GM18507 (cell line): Measurements from ENCODE around the gene WFDC8.

Experiments used
- DNase-seq: peaks from one replicate; pipeline ENCODE4 v3.0.0; 2011; ENCODE audit warnings: low read depth; ENCODE audit not compliant: insufficient read length; ENCODE audit errors: extremely low spot score
- FAIRE-seq: peaks from 2 replicates; lab custom pipeline; 2011; peaks lifted over from hg19 to GRCh38; lab: Jason Lieb, UNC

The WFDC8 gene

GRCh38 chr20:45555198-45555597 is 23.9 kb downstream of the WFDC8 start:
- FAIRE-seq = no peak
- no peak for DNase-seq

- FAIRE-seq (no peak), DNase-seq (no peak)
Measured at GRCh38 chr20:45552456-45552855, 26.6 kb downstream of the WFDC8 start.

GRCh38 chr20:45550765-45551164 is 28.3 kb downstream of the WFDC8 start:
- FAIRE-seq (no peak), DNase-seq (no peak)

- no peak for FAIRE-seq
- no peak for DNase-seq
Measured at GRCh38 chr20:45548410-45548809, 30.7 kb downstream of the WFDC8 start.

DNA sequence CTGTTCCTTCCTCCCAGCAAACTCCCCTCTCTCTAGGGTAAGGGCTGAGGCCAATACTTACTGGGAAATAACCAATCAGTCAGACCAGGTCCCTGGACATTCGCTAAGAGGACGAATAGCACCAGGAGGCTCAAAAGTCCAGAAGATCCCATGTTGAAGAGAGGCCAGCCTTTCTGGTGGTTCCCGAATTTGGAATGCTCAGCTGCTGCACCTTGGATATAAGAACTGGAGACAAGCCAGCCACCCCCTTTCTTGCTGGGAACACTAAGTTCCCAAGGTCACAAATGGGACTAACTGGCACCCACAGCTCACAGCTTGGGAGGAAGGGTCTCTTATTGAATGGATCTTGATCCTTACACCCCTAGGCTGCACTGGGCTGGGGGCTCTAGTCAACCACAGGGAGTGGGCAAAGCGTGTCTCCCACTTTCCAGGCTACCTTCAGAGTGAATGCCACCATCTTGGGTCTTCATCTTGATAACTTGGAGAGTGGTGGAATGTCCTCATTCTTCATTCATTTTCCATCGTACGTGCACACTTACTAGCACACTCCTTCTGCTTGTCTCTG is 31.8 kb downstream of the WFDC8 start, which contains the start of gene EPPIN:
EPPIN (minus strand) TSS at position 196 of the 565 bp plus-strand sequence; CDS start at position 152, 44 bp downstream.
- DNase-seq = no peak
- no peak for FAIRE-seq

DNA sequence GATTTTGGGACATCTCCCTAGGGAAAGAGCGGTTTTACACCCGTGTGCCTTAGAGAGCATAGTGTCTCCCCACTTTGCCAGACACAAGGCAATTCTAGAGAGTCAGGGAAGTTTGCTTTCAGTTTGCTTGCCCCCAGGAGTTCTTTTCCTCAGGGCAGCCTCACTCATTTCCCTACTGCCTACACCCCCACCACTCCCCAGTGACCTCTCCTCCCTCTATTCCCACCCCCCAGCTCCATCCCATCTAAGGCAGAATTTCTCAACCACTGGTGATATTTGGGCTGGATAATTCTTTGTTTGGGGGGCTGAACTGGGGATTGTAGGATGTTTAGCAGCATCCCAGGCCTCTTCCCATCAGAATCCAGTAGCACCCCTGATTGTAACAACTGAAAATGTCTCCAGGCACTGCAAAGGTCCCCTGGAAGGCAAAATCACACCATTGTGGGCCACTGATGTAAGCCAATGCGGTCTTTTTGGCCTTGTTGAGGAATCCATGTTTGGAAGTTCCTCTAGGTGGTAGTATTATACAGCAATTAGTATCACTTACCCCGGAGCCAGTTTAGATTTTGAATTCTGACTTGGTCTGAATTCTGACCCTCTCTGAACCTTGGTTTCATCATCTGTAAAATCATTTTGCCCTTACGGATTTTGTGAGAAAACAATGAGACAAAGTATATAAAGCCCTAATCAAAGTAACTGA is 33.2 kb downstream of the WFDC8 start:
- DNase-seq (no peak), FAIRE-seq (no peak)

DNA sequence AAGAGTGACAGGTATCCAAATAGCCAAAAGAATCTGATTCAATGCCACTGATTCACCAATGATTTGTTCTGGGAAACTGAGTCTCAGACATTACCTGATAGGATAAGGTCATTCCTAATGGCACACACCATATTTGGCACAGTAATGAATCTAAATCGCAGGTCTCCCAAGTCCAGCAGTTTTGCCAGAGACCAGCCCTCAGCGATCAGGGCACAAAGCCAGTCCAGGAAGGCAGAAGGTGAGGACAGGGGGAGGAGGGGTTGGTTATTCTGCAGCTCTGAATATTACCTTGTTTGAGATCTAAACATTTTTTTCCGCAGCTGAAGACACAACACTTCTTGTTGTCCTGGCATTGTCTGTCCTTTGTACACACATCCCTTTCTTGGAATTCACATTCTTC is 33.7 kb downstream of the WFDC8 start:
- DNase-seq (no peak), FAIRE-seq (no peak)

- DNase-seq = no peak
- no peak for FAIRE-seq
Measured at GRCh38 chr20:45539382-45539781, 39.7 kb downstream of the WFDC8 start, which contains the start of gene WFDC6. Gene WFDC6, minus strand, starts transcription at chr20:45539482. Its CDS starts 75 bp downstream, at chr20:45539407.

- FAIRE-seq = no peak
- DNase-seq = no peak
Measured at GRCh38 chr20:45538209-45538799, 40.8 kb downstream of the WFDC8 start.

GRCh38 chr20:45527294-45527693 is 51.8 kb downstream of the WFDC8 start:
- FAIRE-seq = no peak
- no peak for DNase-seq

DNA sequence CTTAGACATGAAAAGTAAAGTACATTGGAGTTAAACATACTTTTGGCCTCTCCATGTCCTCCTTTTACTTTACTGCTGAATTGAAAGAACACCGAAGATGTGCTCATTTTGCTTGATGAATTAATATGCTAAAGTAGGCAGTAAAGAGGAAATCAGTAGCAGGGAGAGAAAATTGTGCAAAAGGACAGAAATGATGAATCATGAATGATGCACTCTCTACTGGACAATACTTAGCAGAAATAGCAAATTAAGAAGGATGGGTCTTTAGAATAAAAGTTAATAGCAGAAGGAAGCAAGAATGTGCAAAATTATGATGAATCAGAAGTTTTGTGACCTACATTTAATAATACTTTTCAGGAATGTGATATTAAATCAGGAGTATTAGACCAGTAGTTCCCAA is 55.3 kb downstream of the WFDC8 start:
- no peak for DNase-seq
- FAIRE-seq = no peak

- FAIRE-seq = no peak
- no peak for DNase-seq
Measured at GRCh38 chr20:45518282-45518681, 60.8 kb downstream of the WFDC8 start.

GRCh38 chr20:45515147-45515913 is 63.8 kb downstream of the WFDC8 start, which contains the start of gene SPINT3:
Gene SPINT3, minus strand, starts transcription at chr20:45515622. Its CDS starts 14 bp downstream, at chr20:45515608.
- FAIRE-seq (no peak), DNase-seq (no peak)

- FAIRE-seq = no peak
Measured at GRCh38 chr20:45510242-45510862, 68.7 kb downstream of the WFDC8 start.

DNA sequence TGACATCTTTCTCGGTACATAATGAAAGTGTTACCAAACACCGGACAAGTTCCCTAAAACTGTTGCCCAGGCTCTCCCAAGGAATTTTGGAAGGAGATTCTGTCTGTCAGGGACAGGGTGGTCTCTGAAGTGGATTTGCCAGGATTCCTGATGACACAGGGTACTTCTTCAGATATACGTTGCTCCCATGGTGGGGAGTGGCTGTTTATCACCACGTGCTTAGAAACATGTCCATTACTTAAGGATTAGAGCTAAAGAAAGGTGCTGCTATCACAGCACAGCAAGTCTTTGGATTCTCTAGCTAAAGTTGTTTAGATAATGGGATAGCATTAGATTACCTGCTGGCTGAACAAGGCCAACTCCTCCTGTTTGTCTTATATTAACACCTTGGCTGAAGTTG is 70.0 kb downstream of the WFDC8 start:
- FAIRE-seq = no peak
- no peak for DNase-seq

More at GRCh38 chr20:45510242-45510862, 68.7 kb downstream of the WFDC8 start:
- DNase-seq = no peak

GRCh38 chr20:45508068-45508886 is 70.8 kb downstream of the WFDC8 start:
- no peak for DNase-seq
- FAIRE-seq = no peak

DNA sequence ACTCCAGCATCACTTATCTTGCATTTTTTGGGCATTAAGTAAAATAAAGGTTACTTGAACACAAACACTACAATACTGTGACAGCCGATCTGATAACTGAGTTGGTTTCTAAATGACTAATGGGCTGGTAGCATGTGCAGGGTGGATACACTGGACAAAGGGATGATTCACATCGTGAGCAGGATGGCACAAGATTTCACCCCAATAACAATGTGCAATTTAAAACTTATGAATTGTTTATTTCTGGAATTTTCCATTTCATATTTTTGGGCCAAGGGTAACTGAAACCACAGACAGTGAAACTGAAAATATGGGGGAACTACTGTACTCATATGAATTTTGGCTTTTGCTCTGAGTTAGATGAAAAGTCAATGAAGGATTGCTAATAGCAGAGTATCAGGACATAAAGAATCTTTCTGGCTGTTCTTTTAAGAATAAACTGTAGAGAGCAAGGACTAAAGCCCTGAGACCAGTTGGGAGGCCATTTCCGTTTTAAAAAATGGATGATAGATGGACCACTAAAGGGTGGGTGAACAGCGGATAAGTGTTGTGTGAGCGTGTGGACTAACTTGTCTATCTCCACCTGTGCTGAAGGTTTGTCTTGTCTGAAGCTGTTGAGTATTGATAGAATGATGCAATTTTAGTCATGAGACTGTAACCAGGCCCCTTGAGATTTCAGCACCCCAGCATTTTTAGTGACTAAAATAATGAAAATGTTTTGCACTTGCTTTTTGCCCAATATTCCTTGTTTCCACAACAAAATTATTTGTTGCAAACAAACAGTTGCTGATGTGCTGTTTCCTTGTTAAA is 71.9 kb downstream of the WFDC8 start:
- DNase-seq (no peak), FAIRE-seq (peak; percentile 52)

- FAIRE-seq (no peak), DNase-seq (no peak)
Measured at GRCh38 chr20:45506398-45506797, 72.7 kb downstream of the WFDC8 start.
